CD4-positive, alpha-beta T cell treated with Interleukin-12 subunit alpha and Interleukin-12 subunit beta, for 1 hour (primary cell): ENCODE measurements around the gene TBC1D30.
"Not testable (repeated sequence)": the region's sequence is repeated elsewhere in the genome, so short reads cannot be mapped to it uniquely, and the experiment has no call there.

Experiments used
- DNase-seq: peaks from one replicate; pipeline ENCODE4 v3.0.0-alpha.2; 2020

The TBC1D30 gene

DNA sequence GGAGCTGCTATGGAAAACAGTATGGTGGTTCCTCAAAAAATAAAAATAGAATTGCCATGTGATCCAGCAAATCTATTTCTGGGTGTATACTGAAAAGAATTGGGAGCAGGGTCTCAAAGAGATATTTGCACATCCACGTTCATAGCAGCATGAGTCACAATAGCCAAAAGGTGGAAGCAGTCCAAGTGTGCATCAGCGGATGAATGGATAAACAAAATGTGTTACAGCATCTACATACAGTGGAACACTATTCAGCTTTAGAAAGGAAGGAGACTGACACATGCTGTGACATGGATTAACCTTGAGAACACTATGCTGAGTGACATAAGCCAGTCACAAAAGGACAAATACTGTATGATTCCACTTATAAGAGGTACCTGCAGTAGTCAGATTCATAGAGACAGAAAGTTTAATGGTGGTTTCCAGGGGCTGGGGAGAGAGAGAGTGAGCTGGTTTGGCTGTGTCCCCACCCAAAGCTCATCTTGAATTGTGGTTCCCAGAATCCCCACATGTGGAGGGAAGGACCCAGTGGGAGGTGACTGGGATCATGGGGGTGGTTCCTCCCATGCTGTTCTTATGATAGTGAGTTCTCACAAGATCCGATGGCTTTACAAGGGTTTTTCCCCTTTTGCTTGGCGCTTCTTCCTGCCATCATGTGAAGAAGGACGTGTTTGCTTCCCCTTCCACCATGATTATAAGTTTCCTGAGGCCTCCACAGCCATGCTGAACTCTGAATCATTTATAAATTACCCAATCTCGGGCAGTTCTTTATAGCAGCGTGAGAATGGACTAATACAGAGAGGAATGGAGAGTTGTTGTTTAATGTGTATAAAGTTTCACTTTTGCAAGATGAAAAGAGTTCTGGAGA, 17.6 kb upstream of the TBC1D30 start:
- no peak for DNase-seq

DNA sequence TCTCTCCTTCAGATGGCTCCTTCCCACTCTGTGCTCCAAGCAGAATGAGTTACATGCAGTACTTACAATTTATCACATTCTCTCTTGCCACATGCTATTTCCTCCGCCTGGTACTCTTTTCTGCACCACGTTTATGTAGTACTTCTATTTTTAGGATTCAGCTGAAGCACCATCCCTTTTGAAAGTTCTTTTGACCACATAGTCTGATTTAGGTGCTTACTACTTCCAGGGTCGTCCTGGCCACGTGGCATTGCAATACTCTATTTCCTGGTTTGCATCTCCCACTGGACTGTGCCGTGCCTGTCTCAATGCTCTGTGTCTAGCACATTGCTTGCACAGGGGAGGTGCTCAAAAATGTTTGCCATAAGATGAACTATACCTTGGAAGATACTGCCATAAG, 16.3 kb upstream of the TBC1D30 start:
- no peak for DNase-seq

DNA sequence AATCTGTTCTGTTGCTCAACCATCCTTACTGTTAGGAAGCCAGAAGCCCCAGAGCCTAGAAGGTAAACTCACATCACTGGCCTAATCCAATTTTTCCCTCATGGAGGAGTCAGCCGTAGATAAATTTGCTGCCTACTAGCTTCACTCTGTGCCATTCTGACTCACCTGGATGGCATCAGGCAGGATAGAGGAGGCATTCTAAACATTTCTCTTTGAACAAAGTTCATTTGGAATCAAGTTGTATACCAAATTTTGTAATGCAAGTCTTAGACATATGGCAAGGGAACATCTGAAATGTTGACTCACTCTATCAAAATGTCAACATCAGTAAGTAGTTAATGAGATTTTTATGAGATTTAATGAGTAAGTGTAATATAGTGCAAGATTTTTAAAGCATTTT, 13.6 kb upstream of the TBC1D30 start:
- no peak for DNase-seq

DNA sequence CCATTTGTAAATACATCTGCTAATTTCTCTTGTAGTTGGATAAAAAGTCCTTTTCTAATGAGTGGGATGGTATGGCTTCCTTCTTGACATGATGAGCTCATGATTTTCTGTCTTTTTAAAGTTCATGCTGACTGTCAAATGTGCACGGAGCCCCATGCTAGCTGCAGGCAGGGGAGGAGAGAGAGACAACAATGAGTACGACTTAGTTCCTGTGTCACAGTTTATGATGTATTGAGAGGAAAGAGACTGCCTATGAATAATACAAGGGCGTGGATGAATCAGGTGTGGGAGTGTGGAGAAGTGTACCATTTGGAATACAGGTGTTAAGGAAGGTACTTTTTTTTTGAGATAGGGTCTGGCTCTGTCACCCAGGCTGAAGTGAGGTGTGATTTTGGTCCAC, 10.7 kb upstream of the TBC1D30 start:
- no peak for DNase-seq

DNA sequence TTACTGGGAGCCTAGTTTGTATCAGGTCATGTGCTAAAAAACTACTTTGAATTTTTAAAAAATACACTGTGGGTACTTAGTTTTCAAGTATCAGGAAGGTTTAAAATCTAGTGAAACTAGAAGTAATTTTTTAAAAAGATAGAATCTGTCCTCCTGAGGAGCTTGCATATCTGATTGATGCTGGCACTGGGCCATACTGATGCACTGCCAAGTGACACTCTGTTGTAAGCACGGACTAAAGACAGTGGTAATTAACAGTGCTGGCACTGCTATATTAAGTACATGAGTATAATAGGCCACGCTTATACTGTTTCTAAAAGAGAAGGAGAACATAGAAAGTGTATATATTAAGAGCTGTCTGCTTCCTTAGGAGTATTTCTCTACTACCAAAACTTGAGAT, 10.0 kb upstream of the TBC1D30 start:
- no peak for DNase-seq

DNA sequence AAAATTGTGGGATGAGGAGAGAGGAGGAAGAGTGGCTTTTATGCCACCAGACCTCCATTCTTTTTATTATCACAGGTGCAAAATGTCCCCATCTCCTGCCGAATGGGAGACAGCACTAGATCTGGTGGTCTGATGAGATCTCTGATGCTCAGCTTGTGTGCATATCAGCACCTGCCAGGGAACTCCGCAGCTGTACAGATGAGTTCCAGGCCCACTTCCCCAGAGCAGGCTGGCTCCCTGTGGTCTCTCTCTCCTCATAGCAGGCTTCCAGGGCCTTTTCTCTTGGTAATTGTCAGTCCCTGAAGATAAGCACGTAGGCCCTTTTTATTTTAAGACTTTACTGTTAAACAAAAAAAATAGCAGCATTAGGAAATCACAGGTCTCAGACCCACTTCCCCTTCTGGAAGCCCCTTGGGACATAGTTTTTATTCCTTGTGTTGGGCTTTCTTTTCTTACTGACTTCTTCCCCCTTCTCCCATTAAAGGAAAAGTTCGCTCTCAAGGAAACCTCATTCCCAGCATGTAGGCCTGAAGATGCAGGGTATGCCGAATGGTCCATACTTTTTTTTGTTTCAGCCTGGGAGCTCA, 4.5 kb upstream of the TBC1D30 start:
- DNase-seq = no peak

DNA sequence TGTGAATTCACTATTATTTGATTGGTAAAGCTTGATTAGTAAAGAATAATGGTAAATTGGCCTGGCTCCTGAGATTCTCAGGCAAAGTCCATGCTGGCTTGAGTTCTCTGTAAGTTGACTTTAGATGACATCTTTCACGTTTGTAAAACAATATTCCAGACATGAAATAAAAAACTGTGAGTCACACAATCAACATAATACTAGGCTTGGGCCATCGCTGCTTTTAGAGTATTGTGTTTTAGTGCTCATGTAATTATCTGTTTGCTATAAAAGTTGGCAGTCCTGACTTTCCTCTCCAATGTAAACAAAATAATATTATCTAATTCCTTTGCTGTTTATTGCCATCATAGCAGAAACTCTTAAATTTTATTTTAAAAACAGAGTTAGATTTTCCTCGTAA, 3.9 kb upstream of the TBC1D30 start:
- DNase-seq = no peak

DNA sequence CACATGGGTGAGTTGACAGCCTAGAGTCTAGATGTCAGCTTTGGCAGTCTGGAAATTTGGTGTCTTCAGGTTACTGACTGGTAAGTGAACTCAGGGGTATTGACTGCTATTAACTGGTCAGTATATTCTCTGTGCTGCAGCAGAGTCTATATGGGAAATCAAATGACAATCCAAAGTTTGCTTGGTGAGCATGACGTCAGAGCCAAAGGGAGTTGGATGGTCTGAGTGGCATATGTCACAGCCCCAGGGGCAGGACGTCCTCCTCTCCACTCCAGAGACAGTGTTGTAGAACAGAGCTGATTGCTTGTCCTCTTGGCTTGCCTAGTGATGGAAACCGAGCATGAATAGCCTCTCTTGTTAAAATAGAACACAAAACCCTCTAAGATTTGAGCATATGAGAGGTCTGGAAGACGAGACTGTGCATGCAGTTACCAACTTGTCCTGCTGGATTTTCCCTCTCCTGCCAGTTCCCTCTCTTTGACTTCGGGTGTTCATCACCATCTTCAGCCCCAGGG, 3.3 kb upstream of the TBC1D30 start:
- no peak for DNase-seq

DNA sequence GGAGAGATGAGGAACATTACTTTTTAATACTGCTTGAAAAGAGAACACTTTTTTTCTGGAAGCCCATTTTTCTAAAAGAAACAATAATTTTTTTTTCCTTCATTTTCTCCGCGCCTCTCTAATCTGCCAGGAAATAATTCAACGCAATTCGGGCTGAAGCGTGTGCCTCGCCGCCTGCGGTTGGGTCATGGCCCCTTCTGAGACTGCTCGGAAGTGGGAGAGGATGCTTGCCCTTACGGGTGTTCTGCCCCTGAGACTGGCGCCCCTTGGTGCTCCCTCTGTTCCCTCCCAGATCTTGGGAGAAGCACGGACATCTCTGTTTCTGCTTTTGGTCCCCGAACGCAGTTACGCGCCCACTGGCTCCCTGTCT, 332 bp upstream of the TBC1D30 start:
- DNase-seq = no peak

DNA sequence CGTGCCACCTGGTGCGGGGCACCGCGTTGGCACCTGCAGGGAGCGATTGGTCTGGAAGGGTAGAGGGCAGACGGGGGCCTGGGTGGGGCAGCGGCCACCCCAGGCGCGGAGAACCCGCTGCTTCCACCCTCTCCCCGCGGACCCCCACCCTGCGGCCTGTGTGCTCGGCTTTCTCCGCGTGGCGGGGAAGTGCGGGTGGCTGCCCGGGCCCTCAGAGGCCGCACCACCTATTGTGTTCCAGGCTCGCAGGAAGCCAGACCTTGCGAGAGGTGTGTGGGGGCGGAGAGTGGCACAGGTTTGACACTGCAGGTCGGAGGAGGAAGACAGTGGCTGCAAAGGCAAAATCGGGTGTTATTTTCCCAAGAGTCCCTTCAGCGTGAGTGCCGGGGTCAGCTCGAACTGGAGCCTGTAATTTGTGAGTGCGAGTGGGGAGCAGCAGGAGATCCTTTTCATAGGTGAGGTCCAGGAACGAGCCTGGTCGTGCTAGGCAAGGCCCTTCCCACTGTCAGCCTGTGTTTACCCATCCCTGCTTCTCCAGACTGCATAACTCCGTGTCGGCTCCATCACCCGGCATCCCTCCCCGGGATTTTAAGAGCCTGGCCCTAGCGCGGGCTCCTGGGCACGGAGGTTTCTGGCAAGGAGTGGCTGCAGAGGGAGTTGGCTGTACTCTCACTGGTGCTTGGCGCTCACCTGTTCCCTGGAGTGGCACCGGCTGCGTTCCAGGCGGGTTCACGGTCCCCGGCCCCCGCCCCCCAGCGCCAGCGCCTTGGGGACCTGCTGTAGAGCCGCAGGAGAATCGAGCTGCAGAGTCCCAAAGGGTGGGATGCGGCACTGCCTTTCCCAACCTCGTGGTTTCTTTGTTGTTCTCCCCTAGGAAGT, 935 bp downstream of the TBC1D30 start:
- DNase-seq = no peak

DNA sequence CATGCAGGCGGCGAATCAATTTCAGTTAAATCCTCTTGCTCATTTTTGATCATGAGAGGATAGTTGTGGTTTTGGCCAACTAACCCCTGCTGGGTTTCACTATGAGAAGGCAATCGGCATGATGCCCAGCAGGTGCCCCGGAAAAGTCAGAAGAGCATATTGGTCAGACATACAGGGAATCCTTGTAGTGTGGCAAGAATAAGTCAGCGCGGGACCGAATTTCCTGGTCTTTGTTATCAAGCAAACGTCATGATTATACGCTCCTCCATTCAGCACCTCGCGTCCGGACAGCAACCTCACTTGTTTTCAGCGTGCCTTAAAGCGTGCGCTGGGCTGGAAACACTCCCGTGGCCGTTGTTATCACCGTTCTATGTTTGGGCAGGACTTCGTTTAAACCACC, 1.8 kb downstream of the TBC1D30 start:
- DNase-seq = peak; percentile 18

DNA sequence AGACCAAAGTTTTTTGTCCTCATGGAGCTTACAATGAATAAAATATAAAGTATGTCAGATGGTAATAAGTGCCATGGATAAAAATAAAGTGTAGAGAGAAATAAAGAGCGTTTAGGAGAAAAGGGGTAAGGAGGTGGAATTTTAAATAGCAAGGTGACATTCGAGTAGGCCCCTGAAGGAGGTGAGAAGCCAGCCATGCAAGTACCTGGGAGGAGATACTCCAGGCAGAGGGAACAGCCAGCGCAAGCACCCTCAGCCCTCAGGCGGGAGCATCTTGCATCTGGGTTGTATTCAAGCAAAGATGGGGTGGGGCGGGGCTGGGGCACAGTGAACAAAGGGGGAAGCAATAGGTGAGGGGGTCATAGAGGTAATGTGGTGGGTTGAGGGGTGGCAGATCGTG, 4.3 kb downstream of the TBC1D30 start:
- no peak for DNase-seq

DNA sequence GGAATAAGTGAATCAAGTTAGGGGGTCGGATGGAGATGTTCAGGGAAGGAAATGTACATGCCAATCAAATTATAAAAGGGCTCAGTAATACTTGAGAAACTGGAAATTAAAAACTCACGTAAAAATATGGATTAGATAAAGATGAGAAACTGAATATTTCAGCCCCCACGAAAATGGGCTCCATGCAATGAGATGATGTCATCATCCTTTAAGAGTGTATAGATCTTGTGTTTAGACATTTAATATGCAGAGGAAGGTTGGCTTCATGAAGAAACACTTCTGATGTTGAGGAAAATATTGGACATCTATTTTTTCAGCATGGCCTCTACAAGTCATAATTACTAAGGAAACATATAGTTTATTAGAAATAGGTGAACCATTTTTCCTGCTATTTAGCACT, 9.5 kb downstream of the TBC1D30 start:
- no peak for DNase-seq

DNA sequence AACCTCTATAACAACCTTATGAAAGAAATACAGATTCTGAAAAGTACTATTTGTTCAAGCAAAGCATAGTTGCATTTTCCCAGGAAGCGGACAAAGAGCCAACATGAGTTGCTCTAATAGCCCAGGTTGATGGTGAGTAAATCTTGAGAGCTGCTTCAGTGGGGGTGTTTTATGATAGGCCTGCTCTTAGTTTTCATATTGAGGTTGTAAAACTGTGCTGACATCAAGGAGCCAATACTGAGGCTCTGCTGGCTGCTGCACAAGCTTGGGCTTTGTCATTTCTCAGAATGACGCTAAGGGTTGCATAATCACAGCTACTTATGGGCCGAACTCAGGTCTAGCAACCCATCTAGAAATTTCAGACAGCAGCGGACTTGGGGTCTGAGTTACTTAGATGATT, 11.5 kb downstream of the TBC1D30 start:
- no peak for DNase-seq

DNA sequence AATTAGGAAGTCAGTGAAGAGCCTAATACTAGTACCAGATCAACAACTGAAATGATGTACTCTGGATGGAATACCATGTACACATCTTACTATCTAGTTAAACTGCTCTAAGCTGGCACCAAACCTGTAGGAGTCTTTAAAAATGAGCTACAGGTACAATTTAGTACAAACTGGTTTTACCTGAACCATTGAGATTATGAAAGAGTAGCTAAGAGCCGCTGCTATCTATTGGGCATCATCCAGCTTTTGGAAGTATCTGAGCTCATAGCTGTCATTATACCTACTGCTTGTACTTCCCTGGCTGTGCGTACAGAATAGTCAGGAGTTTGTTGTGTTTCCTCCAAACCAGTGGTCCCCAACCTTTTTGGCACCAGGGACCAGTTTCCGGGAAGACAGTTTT, 12.4 kb downstream of the TBC1D30 start:
- DNase-seq = no peak

DNA sequence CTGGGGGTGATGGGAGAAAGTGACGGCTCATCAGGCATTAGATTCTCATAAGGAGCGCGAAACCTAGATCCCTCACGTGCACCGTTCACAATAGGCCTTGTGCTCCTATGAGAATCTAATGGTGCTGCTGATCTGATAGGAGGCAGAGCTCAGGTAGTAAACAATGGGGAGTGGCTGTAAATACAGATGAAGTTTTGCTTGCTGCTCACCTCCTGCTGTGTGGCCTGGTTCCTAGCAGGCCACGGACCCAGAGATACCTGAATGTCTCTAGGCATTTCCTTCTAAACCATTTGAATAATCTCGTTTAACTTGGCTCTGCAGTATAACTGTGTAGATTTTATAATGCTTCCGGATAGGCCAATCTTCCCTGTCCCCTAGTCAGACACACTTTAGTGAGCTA, 13.0 kb downstream of the TBC1D30 start:
- DNase-seq = no peak

DNA sequence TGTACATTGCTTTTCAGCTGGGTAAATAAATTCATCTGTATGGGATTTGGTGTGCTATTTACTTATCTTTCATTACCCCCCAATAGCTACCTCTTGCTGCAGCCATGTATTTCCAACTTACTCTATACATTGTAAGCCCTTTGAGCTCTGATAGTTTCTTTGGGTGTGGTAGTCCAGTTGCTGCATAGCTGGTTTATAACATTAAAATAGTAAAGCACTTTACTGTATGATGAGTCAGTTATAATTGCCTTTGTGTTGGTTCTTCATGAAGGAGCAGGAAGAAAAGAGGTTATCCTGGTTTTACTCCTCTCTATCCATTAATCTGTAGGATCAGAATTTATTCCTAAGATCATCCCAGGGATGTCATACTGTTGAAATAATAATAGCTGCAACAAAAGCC, 15.7 kb downstream of the TBC1D30 start:
- no peak for DNase-seq

DNA sequence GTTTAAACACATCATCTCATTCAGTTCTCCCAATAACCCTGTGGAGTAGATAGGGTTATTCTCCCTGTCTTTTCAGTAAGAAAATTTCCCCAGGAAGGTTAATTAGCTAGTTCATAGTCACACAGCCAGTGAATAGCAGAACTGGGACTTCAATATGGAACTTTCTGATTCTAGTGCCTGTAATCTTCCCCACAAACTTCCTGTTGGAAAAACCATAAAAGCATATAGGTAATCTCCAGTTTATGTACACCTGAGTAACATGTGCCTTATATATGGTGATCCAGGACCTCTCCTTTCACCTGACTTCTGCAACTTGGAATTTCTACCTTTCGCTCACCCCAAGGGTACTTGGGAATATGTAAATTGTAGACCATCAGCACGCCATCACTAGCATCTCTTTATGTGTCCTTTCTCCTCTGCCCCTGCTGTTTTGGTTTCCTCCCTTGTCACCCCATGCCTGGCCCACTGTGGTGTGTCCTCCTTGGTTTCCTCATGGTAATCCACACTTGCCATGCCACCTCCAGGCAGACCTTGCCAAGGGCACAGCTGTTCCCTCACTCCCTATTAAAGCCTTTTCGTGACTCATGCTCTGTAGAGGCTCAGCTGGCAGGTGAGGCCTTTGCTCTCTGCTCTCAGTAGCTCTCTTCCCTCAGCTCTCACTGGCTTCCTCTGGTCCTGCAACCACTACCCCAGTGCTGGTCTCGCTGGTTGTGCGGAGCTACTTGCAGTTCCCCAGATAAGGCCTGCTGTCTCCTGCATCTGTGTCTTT, 16.7 kb downstream of the TBC1D30 start:
- DNase-seq = no peak

DNA sequence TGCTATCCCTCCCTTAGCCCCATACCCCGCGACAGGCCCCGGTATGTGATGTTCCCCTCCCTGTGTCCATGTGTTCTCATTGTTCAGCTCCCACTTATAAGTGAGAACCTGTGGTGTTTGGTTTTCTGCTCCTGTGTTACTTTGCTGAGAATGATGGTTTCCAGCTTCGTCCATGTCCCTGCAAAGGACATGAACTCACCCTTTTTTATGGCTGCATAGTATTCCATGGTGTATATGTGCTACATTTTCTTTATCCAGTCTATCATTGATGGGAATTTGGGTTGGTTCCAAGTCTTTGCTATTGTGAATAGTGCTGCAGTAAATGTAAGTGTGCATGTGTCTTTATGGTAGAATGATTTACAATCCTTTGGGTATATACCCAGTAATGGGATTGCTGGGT, 24.0 kb downstream of the TBC1D30 start:
- DNase-seq = not testable (repeated sequence)

DNA sequence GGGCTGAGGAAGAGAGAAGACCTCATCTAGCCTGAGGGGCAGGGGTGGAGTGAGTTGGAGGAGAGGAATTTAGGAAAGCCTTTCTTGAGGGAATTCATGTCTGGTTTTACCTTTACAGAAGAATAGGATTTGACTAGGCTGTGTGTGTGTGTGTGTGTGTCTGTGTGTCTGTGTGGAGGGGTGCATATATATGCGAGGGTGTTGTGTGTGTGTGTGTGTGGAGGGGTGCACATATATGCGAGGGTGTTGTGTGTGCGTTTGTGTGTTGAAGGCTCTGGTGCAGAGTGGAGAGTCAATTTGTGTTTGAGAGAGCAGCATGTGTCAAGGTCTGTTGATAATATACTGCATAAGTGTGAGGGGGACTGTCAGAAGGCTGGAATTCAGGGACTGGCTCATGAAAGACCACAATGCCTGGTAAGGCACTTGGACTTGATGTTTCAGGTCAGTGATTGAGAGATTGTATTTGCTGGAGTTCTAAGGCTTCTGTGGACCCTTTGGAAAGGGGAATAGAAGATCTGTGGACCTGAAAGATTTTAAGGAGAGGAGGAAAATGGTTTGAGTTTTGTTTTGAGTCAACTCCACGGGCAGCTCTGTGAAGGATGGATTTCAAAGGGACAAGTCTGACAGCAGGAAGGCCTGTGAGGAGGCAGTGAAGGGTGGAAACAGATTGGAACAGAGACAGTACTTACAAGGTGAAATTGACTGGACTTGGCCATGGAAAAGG, 34.6 kb downstream of the TBC1D30 start:
- no peak for DNase-seq

DNA sequence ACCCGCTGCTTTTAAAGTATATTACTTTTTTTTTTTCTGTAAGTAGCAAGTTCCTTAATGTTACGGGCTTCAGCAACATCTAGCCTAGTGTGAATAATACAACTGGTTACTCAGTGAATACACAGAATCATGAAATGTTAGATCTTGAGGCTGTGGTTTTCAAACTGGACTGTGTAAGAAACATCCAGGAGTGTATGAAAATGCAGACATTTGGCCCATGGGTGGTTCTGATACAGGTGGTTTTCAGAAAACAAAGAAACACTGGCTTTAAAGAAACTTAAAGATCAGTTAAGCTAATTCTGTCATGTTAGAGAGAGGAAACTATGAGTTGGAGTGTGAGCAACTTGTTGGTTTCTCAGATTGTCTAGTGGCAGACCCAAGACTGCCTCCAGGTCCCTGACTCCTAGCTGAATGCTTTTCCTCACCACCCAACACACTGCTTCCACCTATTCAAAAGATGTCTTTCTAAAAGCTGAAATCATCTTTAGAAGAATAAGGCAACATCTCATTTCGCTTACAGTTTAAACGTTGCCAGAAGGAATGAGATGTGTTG, 36.1 kb downstream of the TBC1D30 start:
- DNase-seq = no peak

DNA sequence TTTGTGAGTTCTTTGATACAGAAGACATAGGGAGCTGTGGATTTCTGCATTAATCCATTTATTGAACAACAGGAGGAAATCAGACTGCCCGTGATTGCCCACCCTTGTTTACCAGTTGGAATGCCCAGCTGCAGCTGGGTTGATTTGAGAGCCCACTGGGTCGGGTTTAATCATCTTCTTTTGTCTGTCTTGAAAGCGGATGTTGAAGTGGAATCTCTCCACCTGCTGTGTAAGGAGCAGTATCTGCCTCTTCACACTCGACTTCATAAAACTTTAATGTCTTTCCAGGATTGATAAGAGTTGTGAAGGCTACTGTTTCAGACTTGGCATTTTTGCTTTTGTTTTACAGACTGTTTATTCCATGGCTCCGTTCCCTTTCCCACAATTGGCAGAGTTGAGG, 39.9 kb downstream of the TBC1D30 start:
- DNase-seq = no peak
